Ishikawa (cell line): ENCODE results near the gene UBN2.

Experiments used
- CEBPB ChIP-seq: IDR thresholded peaks from 2 replicates; pipeline ENCODE4 v1.6.1; 2012
- CREB1 ChIP-seq: IDR thresholded peaks from 2 replicates; pipeline ENCODE4 v1.6.1; 2012; ENCODE audit warnings: low read depth
- EGR1 ChIP-seq: IDR thresholded peaks from 2 replicates; pipeline ENCODE4 v1.6.1; 2012
- EP300 ChIP-seq: IDR thresholded peaks from 2 replicates; pipeline ENCODE4 v1.6.1; 2012; ENCODE audit warnings: borderline replicate concordance
- FOXM1 ChIP-seq: IDR thresholded peaks from 2 replicates; pipeline ENCODE4 v1.6.1; 2012; ENCODE audit warnings: low read depth, borderline replicate concordance
- MAX ChIP-seq: IDR thresholded peaks from 2 replicates; pipeline ENCODE4 v1.6.1; 2012
- NFIC ChIP-seq: IDR thresholded peaks from 2 replicates; pipeline ENCODE4 v1.6.1; 2012
- RAD21 ChIP-seq: IDR thresholded peaks from 2 replicates; pipeline ENCODE4 v1.6.1; 2012; ENCODE audit warnings: low read depth
- REST ChIP-seq: IDR thresholded peaks from 2 replicates; pipeline ENCODE4 v1.6.1; 2012; ENCODE audit warnings: low read depth, mild to moderate bottlenecking
- TAF1 ChIP-seq: IDR thresholded peaks from 2 replicates; pipeline ENCODE4 v1.6.1; 2012; ENCODE audit warnings: low read depth, mild to moderate bottlenecking
- TCF12 ChIP-seq: IDR thresholded peaks from 2 replicates; pipeline ENCODE4 v1.6.1; 2012; ENCODE audit warnings: low read depth
- TEAD4 ChIP-seq: IDR thresholded peaks from 2 replicates; pipeline ENCODE4 v1.6.1; 2012
- USF1 ChIP-seq: IDR thresholded peaks from 2 replicates; pipeline ENCODE4 v1.6.1; 2012
- YY1 ChIP-seq: IDR thresholded peaks from 2 replicates; pipeline ENCODE4 v1.6.1; 2012; ENCODE audit warnings: low read depth
- ZBTB7A ChIP-seq: IDR thresholded peaks from 2 replicates; pipeline ENCODE4 v1.6.1; 2012; ENCODE audit warnings: low read depth

The UBN2 gene

GRCh38 chr7:139265673-139266072 is 34.6 kb downstream of the UBN2 start:
- TF ChIP-seq TEAD4 (no peak), EGR1 (no peak), EP300 (no peak), RAD21 (no peak), YY1 (no peak), ZBTB7A (no peak), USF1 (no peak), NFIC (no peak), FOXM1 (no peak), CEBPB (no peak), MAX (no peak), TCF12 (no peak), CREB1 (no peak), TAF1 (no peak), REST (no peak)

GRCh38 chr7:139271718-139272628 is 40.9 kb downstream of the UBN2 start:
- TF ChIP-seq TCF12, result no peak
- TF ChIP-seq USF1, result no peak
- TF ChIP-seq EGR1, result no peak
- no peak for TF ChIP-seq CEBPB
- no peak for TF ChIP-seq TAF1
- no peak for TF ChIP-seq TEAD4
- TF ChIP-seq RAD21, result no peak
- no peak for TF ChIP-seq REST
- TF ChIP-seq ZBTB7A, result no peak
- TF ChIP-seq CREB1, result no peak
- TF ChIP-seq YY1, result no peak
- TF ChIP-seq MAX, result no peak
- TF ChIP-seq NFIC, result no peak
- no peak for TF ChIP-seq EP300
- no peak for TF ChIP-seq FOXM1

- no peak for TF ChIP-seq EP300
- TF ChIP-seq RAD21, result no peak
- no peak for TF ChIP-seq CEBPB
- no peak for TF ChIP-seq TAF1
- no peak for TF ChIP-seq REST
- no peak for TF ChIP-seq ZBTB7A
- no peak for TF ChIP-seq FOXM1
Measured at GRCh38 chr7:139284252-139284896, 53.3 kb downstream of the UBN2 start.

GRCh38 chr7:139286144-139286543 is 55.1 kb downstream of the UBN2 start:
- no peak for TF ChIP-seq YY1
- TF ChIP-seq NFIC, result no peak
- no peak for TF ChIP-seq MAX
- no peak for TF ChIP-seq CREB1
- TF ChIP-seq RAD21, result no peak
- no peak for TF ChIP-seq TCF12
- no peak for TF ChIP-seq FOXM1
- TF ChIP-seq REST, result no peak
- TF ChIP-seq EGR1, result no peak
- no peak for TF ChIP-seq TAF1
- no peak for TF ChIP-seq EP300
- no peak for TF ChIP-seq ZBTB7A
- TF ChIP-seq TEAD4, result no peak
- TF ChIP-seq USF1, result no peak
- TF ChIP-seq CEBPB, result no peak
